Right lobe of liver (tissue), 6 donors: ENCODE results near the gene ZDHHC13. TPM values are rescaled to one million over a fixed set of nuclear protein-coding genes. Genes with fewer than 3 reads are reported as not detected.

Source experiments
- ATAC-seq, 4 donors: fragments of 200-7000 bp; cut with Tn5 transposase; one replicate each; pipeline ENCODE4 v1.9.1; 2020; ENCODE audit warnings: mild to moderate bottlenecking in 4 of 4, moderate library complexity in 4 of 4
- DNase-seq, 3 donors: peaks; one replicate each; pipeline ENCODE4 v3.0.0-alpha.2; 2020
- H3K27ac ChIP-seq, 3 donors: fragments of 200-600 bp; one replicate each; pipeline ENCODE4 v1.8.0; 2022
- H3K27me3 ChIP-seq, 2 donors: fragments of 200-600 bp; one replicate each; pipeline ENCODE4 v1.8.0; 2022
- H3K36me3 ChIP-seq, 4 donors: fragments of 200-600 bp; sonication (generic) in 1 of 4; one replicate each; pipeline versions ENCODE4 v1.5.1 to v1.8.0; 2017 to 2022; ENCODE audit warnings: control low read depth in 1 of 4
- H3K4me1 ChIP-seq, 4 donors: fragments of 200-600 bp; sonication (generic) in 1 of 4; one replicate each; pipeline versions ENCODE4 v1.5.1 to v1.8.0; 2017 to 2022; ENCODE audit warnings: control low read depth in 1 of 4
- H3K4me3 ChIP-seq, 3 donors: fragments of 200-600 bp; one replicate each; pipeline ENCODE4 v1.8.0; 2022
- H3K9me3 ChIP-seq, 4 donors: fragments of 200-600 bp; sonication (generic) in 1 of 4; one replicate each; pipeline versions ENCODE4 v1.5.1 to v1.8.0; 2017 to 2022; ENCODE audit warnings: control low read depth in 1 of 4
- CTCF ChIP-seq, 4 donors: fragments of 200-600 bp in 3 of 4; fragments of 450-650 bp in 1 of 4; IDR thresholded peaks; one replicate each; pipeline versions ENCODE4 v1.5.1 to v1.8.0; 2016 to 2022; ENCODE audit warnings: antibody characterized with exemption in 4 of 4, mild to moderate bottlenecking in 2 of 4
- POLR2A ChIP-seq: fragments of 450-650 bp; IDR thresholded peaks from one replicate; pipeline ENCODE4 v1.6.1; 2017; ENCODE audit warnings: antibody characterized with exemption, mild to moderate bottlenecking
- WGBS: methylation state at CpG from one replicate; pipeline ENCODE4 v1.1.6; 2018; ENCODE audit warnings: low coverage, low lambda C conversion rate; ENCODE audit not compliant: insufficient coverage; ENCODE audit errors: missing lambda C conversion rate; 5-methylcytosine and 5-hydroxymethylcytosine counted together
- intact Hi-C, 2 donors: fragments of 100-400 bp; cut with DNase I; formaldehyde crosslinking; loops; one replicate each; pipeline versions ENCODE4 v1.11.2 to v1.14.1; 2022
- total RNA-seq, 6 experiments: library from RNA; depleted of rRNA in 2 of 6; stranded (reverse); fragments of >200 nt in 2 of 6; fragmentation: NEBNext Ultra II Directional in 3 of 6; extraction: Animal tissue kit (Norgen Biotek cat#: 25700) in 3 of 6; gene quantifications; one replicate each; pipeline versions ENCODE4 v1.1.0 to v1.2.4, GENCODE V29; 2016 to 2023
- donor health status: DM: no; HTN: yes; CAD: no.
- donor health status: DM: no; HTN: no; CAD: no.
- donor health status: DM: no; HTN: no; CAD: no.
- donor health status: DM: no; HTN: yes; CAD: no.
- donor health status: DM: no; HTN: yes; CAD: no.

ZDHHC13 gene
- total RNA-seq, 6 experiments from 2014 or later, result 0.73 to 4.2 (median 2.2) TPM

GRCh38 chr11:19093976-19094375 is 23.0 kb upstream of the ZDHHC13 start:
- Histone ChIP-seq H3K4me1 (no peaks in the 10 kb centered on the region), H3K4me3 (no peak overlapping the region), H3K9me3 (no peaks in the 10 kb centered on the region), H3K27me3 (no peaks in the 10 kb centered on the region), H3K36me3 (no peaks in the 10 kb centered on the region), H3K27ac (no peak overlapping the region)
- no peak for DNase-seq
- 39% methylated on average over 4 of the region's 4 CpGs for WGBS
- no peak for TF ChIP-seq POLR2A
- no peak for ATAC-seq
- intact Hi-C loops, result no loop called here

- intact Hi-C loops, result no loop called here
- no peaks in the 10 kb centered on the region for H3K36me3 ChIP-seq
- DNase-seq (no peak), ATAC-seq (no peak)
- H3K4me3 ChIP-seq, result no peak overlapping the region
- H3K27ac ChIP-seq, result no peak overlapping the region
- TF ChIP-seq POLR2A (no peak), CTCF (IDR thresholded peaks at IDR 0.05) (no peak)
- no peaks in the 10 kb centered on the region for H3K9me3 ChIP-seq
- 46% methylated on average over 2 of the region's 2 CpGs for WGBS
- H3K4me1 ChIP-seq, result no peaks in the 10 kb centered on the region
- H3K27me3 ChIP-seq, result no peaks in the 10 kb centered on the region
These were observed 22.1 kb upstream of the ZDHHC13 start for GRCh38 chr11:19094859-19095258.

GRCh38 chr11:19099093-19099492 is 17.9 kb upstream of the ZDHHC13 start:
- no peaks in the 10 kb centered on the region for H3K27me3 ChIP-seq
- H3K36me3 ChIP-seq, result no peaks in the 10 kb centered on the region
- WGBS, result 29% methylated on average over 1 of the region's 3 CpGs

GRCh38 chr11:19100885-19101284 is 16.1 kb upstream of the ZDHHC13 start:
- intact Hi-C loops, result no loop called here
- ATAC-seq (no peak), DNase-seq (no peak)
- Histone ChIP-seq H3K27me3 (no peaks in the 10 kb centered on the region), H3K27ac (no peak overlapping the region), H3K4me3 (no peak overlapping the region), H3K4me1 (no peaks in the 10 kb centered on the region), H3K36me3 (no peaks in the 10 kb centered on the region), H3K9me3 (no peaks in the 10 kb centered on the region)
- TF ChIP-seq CTCF (IDR thresholded peaks at IDR 0.05) (no peak), POLR2A (no peak)
- WGBS, result 67% methylated on average over 4 of the region's 4 CpGs

More at GRCh38 chr11:19099093-19099492, 17.9 kb upstream of the ZDHHC13 start:
- H3K27ac ChIP-seq, result no peak overlapping the region
- TF ChIP-seq POLR2A (no peak), CTCF (IDR thresholded peaks at IDR 0.05) (no peak)
- ATAC-seq, result no peak
- no peaks in the 10 kb centered on the region for H3K9me3 ChIP-seq
- no peaks in the 10 kb centered on the region for H3K4me1 ChIP-seq
- no peak for DNase-seq
- intact Hi-C loops, result no loop called here
- no peak overlapping the region for H3K4me3 ChIP-seq

GRCh38 chr11:19101796-19102520 is 15.0 kb upstream of the ZDHHC13 start:
- TF ChIP-seq CTCF (IDR thresholded peaks at IDR 0.05) (no peak), POLR2A (no peak)
- intact Hi-C loops, result no loop called here
- Histone ChIP-seq H3K4me1 (no peaks in the 10 kb centered on the region), H3K36me3 (no peaks in the 10 kb centered on the region), H3K4me3 (no peak overlapping the region), H3K27me3 (no peaks in the 10 kb centered on the region), H3K27ac (no peak overlapping the region), H3K9me3 (no peaks in the 10 kb centered on the region)
- DNase-seq (no peak), ATAC-seq (no peak)
- 59% methylated on average over 4 of the region's 4 CpGs for WGBS
